ENCODE measurements around the gene RELN.

The RELN gene

DNA sequence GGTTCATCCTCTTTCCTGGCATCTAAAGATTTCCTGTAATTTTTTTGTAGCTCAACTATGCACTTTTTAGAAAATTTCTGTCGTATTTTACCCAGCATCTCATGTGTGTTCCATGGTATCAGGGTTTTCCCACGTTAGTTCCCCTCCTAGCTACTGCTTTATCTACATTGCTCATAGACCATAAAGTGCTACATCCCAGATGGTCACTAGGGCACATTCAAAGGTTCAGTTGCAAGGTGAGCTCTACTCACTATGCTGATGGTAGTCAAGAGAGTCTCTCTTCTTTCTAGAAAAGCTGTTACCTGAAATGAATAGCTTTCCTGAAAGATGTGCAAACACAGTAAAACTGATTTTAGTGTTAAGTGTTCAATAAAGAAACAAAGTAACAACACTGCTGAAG, 33.5 kb downstream of the RELN start:
- TF ChIP-seq POLR2A (IDR thresholded peaks at IDR 0.05; ENCODE audit: low read depth, low read length) (no peak), SPI1 (IDR thresholded peaks at IDR 0.05; ENCODE audit: low read depth, low read length) (no peak), TAF1 (IDR thresholded peaks at IDR 0.05; ENCODE audit: low read depth, low read length) (no peak), POU2F2 (IDR thresholded peaks at IDR 0.05; ENCODE audit: low read depth, low read length) (no peak), POLR2AphosphoS5 (IDR thresholded peaks at IDR 0.05; ENCODE audit: low read depth, low read length) (no peak), PAX5 (IDR thresholded peaks at IDR 0.05; ENCODE audit: insufficient read depth, low read length, severe bottlenecking) (no peak)
- FAIRE-seq, result no peak
- DNase-seq (ENCODE audit: insufficient read length, low spot score), result no peak

GRCh38 chr7:103952408-103952807, 37.0 kb downstream of the RELN start:
- DNase-seq (ENCODE audit: insufficient read length, low spot score) (no peak), FAIRE-seq (no peak)
- TF ChIP-seq POU2F2 (IDR thresholded peaks at IDR 0.05; ENCODE audit: low read depth, low read length), result no peak
- no peak for TF ChIP-seq TAF1 (IDR thresholded peaks at IDR 0.05; ENCODE audit: low read depth, low read length)
- TF ChIP-seq SPI1 (IDR thresholded peaks at IDR 0.05; ENCODE audit: low read depth, low read length), result no peak

DNA sequence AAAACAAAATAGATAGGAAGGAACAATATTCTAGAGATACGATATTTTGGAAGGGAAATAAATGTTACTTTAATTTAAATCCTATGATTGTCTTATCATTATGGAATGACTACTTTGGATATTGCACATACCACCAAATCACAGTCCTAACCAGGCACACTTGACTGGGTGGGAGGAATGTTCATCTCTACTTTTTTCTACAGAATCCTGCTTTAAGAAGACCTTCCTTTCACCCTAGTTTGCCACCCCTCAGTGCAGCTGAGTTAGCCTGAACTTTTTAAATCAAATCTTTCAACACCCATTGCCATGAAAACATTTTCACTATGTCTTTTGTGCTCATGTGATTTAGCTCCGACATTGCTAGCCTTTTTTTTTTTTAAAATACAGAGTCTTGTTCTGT, 38.1 kb downstream of the RELN start:
- FAIRE-seq (no peak), DNase-seq (ENCODE audit: insufficient read length, low spot score) (no peak)
- TF ChIP-seq POLR2A (IDR thresholded peaks at IDR 0.05; ENCODE audit: low read depth, low read length) (no peak), PAX5 (IDR thresholded peaks at IDR 0.05; ENCODE audit: insufficient read depth, low read length, severe bottlenecking) (no peak), POLR2AphosphoS5 (IDR thresholded peaks at IDR 0.05; ENCODE audit: low read depth, low read length) (no peak), SPI1 (IDR thresholded peaks at IDR 0.05; ENCODE audit: low read depth, low read length) (no peak), TAF1 (IDR thresholded peaks at IDR 0.05; ENCODE audit: low read depth, low read length) (no peak), POU2F2 (IDR thresholded peaks at IDR 0.05; ENCODE audit: low read depth, low read length) (no peak)

- TF ChIP-seq TAF1 (IDR thresholded peaks at IDR 0.05; ENCODE audit: low read depth, low read length) (no peak), SPI1 (IDR thresholded peaks at IDR 0.05; ENCODE audit: low read depth, low read length) (no peak), POU2F2 (IDR thresholded peaks at IDR 0.05; ENCODE audit: low read depth, low read length) (no peak)
- FAIRE-seq, result no peak
- DNase-seq (ENCODE audit: insufficient read length, low spot score), result no peak
Observed at GRCh38 chr7:103949374-103949773, 40.1 kb downstream of the RELN start.

DNA sequence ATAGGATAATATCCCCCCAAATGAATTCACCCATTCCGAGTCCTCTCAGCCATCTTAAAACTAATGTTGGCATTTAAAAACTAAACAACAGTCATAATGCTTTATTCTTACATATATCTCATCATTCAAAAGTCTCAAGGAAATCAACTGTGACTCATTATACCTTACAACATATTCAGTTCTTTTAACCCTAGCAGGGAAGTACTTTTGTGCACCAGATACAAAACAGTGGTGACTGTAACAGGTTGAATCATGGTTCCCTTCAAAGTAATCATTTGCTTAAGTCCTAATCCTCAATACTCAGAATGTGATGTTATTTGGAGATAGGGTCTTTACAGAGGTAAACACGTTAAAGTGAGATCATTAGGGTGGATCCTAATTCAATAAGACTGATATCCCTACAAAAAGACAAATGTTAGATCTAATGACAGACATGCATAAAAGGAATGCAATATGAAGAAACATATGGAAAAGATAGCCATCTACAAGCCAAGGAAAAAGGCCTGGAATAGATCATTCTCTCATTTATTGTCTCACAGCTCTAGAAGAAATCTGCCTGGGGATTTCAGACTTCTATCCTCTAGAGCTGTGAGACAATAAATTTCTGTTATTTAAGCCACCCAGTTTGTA, 42.3 kb downstream of the RELN start:
- no peak for FAIRE-seq
- no peak for DNase-seq (ENCODE audit: insufficient read length, low spot score)
- TF ChIP-seq POLR2A (IDR thresholded peaks at IDR 0.05; ENCODE audit: low read depth, low read length), result no peak
- no peak for TF ChIP-seq POLR2AphosphoS5 (IDR thresholded peaks at IDR 0.05; ENCODE audit: low read depth, low read length)
- TF ChIP-seq PAX5 (IDR thresholded peaks at IDR 0.05; ENCODE audit: insufficient read depth, low read length, severe bottlenecking), result no peak
- no peak for TF ChIP-seq TAF1 (IDR thresholded peaks at IDR 0.05; ENCODE audit: low read depth, low read length)
- TF ChIP-seq SPI1 (IDR thresholded peaks at IDR 0.05; ENCODE audit: low read depth, low read length), result no peak
- no peak for TF ChIP-seq POU2F2 (IDR thresholded peaks at IDR 0.05; ENCODE audit: low read depth, low read length)

DNA sequence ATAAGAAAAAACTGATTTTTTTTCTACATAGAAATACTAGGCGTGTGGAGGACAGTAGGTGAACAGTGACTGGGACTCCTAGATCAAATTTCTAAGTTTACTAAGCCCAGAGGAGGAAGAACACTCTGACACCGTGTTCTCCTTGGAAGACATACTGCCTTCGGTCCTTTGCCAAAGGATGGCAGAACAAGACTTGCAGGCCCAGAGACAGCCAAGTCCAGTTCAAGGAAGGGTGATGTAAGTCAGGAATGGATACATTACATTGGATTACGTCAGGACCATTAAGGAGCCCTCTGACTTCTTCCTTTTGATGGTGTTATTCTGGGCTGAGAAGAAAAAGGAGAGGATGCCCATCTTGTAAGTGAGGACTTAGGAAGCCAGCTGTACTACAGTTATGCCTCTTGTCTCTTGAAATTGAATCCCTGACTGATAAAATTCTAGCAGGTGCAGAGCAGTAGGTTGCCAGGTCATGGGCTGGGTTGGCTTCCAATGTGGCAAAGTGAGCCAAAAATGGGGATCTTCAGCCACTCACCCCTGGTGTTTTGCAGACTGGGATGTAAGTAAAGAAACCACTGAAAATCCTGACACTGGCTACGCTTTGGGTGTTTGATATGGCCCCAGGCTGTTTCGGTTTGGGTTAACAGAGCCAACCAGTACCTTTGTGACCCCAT, 45.1 kb downstream of the RELN start:
- DNase-seq (ENCODE audit: insufficient read length, low spot score) (no peak), FAIRE-seq (no peak)
- TF ChIP-seq SPI1 (IDR thresholded peaks at IDR 0.05; ENCODE audit: low read depth, low read length), result no peak
- TF ChIP-seq POU2F2 (IDR thresholded peaks at IDR 0.05; ENCODE audit: low read depth, low read length), result no peak
- no peak for TF ChIP-seq POLR2AphosphoS5 (IDR thresholded peaks at IDR 0.05; ENCODE audit: low read depth, low read length)
- TF ChIP-seq PAX5 (IDR thresholded peaks at IDR 0.05; ENCODE audit: insufficient read depth, low read length, severe bottlenecking), result no peak
- TF ChIP-seq POLR2A (IDR thresholded peaks at IDR 0.05; ENCODE audit: low read depth, low read length), result no peak
- no peak for TF ChIP-seq TAF1 (IDR thresholded peaks at IDR 0.05; ENCODE audit: low read depth, low read length)

GRCh38 chr7:103941976-103942375, 47.5 kb downstream of the RELN start:
- no peak for FAIRE-seq
- DNase-seq (ENCODE audit: insufficient read length, low spot score), result no peak
- no peak for TF ChIP-seq POLR2A (IDR thresholded peaks at IDR 0.05; ENCODE audit: low read depth, low read length)
- no peak for TF ChIP-seq POU2F2 (IDR thresholded peaks at IDR 0.05; ENCODE audit: low read depth, low read length)
- no peak for TF ChIP-seq SPI1 (IDR thresholded peaks at IDR 0.05; ENCODE audit: low read depth, low read length)
- TF ChIP-seq TAF1 (IDR thresholded peaks at IDR 0.05; ENCODE audit: low read depth, low read length), result no peak
- TF ChIP-seq POLR2AphosphoS5 (IDR thresholded peaks at IDR 0.05; ENCODE audit: low read depth, low read length), result no peak
- no peak for TF ChIP-seq PAX5 (IDR thresholded peaks at IDR 0.05; ENCODE audit: insufficient read depth, low read length, severe bottlenecking)

DNA sequence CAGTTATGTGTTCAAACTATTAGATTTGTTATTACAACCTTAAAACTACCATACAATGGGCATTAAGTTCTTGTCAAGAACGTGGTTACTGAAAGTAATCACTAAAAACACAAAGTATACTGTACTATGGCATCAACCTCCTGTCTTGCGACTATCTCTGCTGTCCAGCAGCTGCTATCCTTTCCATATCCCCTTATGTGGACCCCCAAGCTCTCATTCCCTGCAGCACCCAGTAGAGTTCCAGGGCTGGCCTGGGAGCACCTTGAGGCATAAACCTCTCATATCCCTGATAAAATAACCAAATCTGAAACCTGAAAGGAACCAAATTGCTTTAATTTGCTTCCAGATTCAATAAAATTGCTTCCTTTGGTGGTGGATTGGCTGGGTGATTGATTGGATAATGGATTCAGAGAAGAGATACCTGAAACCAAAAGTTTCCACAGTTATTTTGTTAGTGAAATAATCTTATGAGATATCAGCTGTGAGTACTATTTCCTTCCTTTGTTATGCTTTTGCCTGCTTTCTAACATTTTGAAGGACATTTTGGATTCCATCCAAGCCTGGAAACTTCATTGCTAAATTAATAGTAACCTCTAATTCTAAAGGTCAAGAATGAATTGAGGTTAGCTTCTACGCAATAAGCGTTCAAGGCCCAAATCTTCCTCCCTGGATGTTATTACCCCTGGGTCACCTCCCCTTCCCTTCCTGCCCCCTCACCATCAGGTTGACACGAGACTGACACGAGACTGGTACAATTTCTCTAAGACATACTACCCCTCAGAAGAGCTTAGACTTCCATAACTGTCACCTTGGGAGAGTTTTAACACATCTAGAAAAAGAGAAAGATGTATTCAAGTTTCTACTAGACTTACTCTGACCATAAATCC, 48.8 kb downstream of the RELN start:
- no peak for DNase-seq (ENCODE audit: insufficient read length, low spot score)
- no peak for FAIRE-seq
- TF ChIP-seq PAX5 (IDR thresholded peaks at IDR 0.05; ENCODE audit: insufficient read depth, low read length, severe bottlenecking) (no peak), POU2F2 (IDR thresholded peaks at IDR 0.05; ENCODE audit: low read depth, low read length) (no peak), TAF1 (IDR thresholded peaks at IDR 0.05; ENCODE audit: low read depth, low read length) (no peak), POLR2A (IDR thresholded peaks at IDR 0.05; ENCODE audit: low read depth, low read length) (no peak), SPI1 (IDR thresholded peaks at IDR 0.05; ENCODE audit: low read depth, low read length) (no peak), POLR2AphosphoS5 (IDR thresholded peaks at IDR 0.05; ENCODE audit: low read depth, low read length) (no peak)

DNA sequence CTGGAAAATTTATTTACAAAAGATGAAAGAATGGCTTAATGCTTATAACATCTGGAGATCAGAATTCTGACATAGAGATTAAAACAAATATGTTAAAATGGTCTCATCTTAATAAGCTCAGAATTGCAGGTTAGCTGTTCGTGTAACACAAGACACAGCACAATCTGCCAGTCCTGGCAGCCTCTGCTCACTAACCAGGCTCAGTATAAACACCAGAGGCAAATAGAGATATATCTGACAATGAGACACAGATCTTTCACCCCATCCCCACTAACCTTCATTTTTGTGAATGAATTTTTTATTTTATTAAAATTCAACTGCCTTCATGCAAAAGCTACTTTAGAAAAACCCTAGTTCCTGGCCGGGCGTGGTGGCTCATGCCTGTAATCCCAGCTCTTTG, 51.8 kb downstream of the RELN start:
- no peak for FAIRE-seq
- no peak for TF ChIP-seq POLR2A (IDR thresholded peaks at IDR 0.05; ENCODE audit: low read depth, low read length)
- TF ChIP-seq SPI1 (IDR thresholded peaks at IDR 0.05; ENCODE audit: low read depth, low read length), result no peak
- no peak for TF ChIP-seq TAF1 (IDR thresholded peaks at IDR 0.05; ENCODE audit: low read depth, low read length)
- no peak for TF ChIP-seq PAX5 (IDR thresholded peaks at IDR 0.05; ENCODE audit: insufficient read depth, low read length, severe bottlenecking)
- TF ChIP-seq POLR2AphosphoS5 (IDR thresholded peaks at IDR 0.05; ENCODE audit: low read depth, low read length), result no peak
- no peak for TF ChIP-seq POU2F2 (IDR thresholded peaks at IDR 0.05; ENCODE audit: low read depth, low read length)
- DNase-seq (ENCODE audit: insufficient read length, low spot score), result no peak
